Inflammatory macrophage treated with lipopolysaccharide for 1 hour (primary cell): ENCODE measurements around the gene WIZ.

ENCODE experiments used
- DNase-seq, 2 donors: peaks; one replicate each; pipeline ENCODE4 v3.0.0-alpha.2; 2020 to 2022

Gene WIZ

GRCh38 chr19:15443325-15443724, 6.4 kb downstream of the WIZ start:
- no peak for DNase-seq

GRCh38 chr19:15442142-15442920, 7.4 kb downstream of the WIZ start:
- DNase-seq: no peak

- no peak for DNase-seq
Observed at GRCh38 chr19:15441317-15441716, 8.4 kb downstream of the WIZ start.

GRCh38 chr19:15439821-15440641, 9.7 kb downstream of the WIZ start:
- no peak for DNase-seq

GRCh38 chr19:15439078-15439799, 10.5 kb downstream of the WIZ start:
- no peak for DNase-seq

- DNase-seq: no peak
Observed at GRCh38 chr19:15438577-15438976, 11.2 kb downstream of the WIZ start.

- no peak for DNase-seq
Observed at GRCh38 chr19:15438124-15438496, 11.6 kb downstream of the WIZ start.

GRCh38 chr19:15437355-15438123, 12.2 kb downstream of the WIZ start:
- no peak for DNase-seq

GRCh38 chr19:15436826-15437110, 13.0 kb downstream of the WIZ start:
- no peak for DNase-seq

GRCh38 chr19:15436012-15436825, 13.5 kb downstream of the WIZ start:
- no peak for DNase-seq

- no peak for DNase-seq
Observed at GRCh38 chr19:15433519-15434069, 16.2 kb downstream of the WIZ start.

- DNase-seq: peak; percentile 87 to 95
Observed at GRCh38 chr19:15432629-15433518, 16.9 kb downstream of the WIZ start.

- peak; percentile 3 to 12 for DNase-seq
Observed at GRCh38 chr19:15432018-15432494, 17.7 kb downstream of the WIZ start.

- no peak for DNase-seq
Observed at GRCh38 chr19:15431396-15432017, 18.2 kb downstream of the WIZ start.

- no peak for DNase-seq
Observed at GRCh38 chr19:15430526-15431120, 19.1 kb downstream of the WIZ start.

GRCh38 chr19:15429825-15430467, 19.8 kb downstream of the WIZ start:
- no peak for DNase-seq

GRCh38 chr19:15428956-15429824, 20.6 kb downstream of the WIZ start:
- no peak for DNase-seq

- DNase-seq: no peak
Observed at GRCh38 chr19:15427991-15428471, 21.7 kb downstream of the WIZ start.
